Natural killer cell treated with Interleukin-12 subunit alpha and Interleukin-12 subunit beta and Interleukin-15 and Interleukin-18, amount 100 ng/mL, for 72 hours (primary cell): ENCODE measurements around the gene POM121. TPM values are rescaled to one million over a fixed set of nuclear protein-coding genes. Genes with fewer than 3 reads are reported as not detected.
"Not testable (repeated sequence)": the region's sequence is repeated elsewhere in the genome, so short reads cannot be mapped to it uniquely, and the experiment has no call there.

Experiments
- ATAC-seq, 2 donors: fragments of 150-1000 bp; cut with Tn5 transposase in 1 of 2; sonication (Bioruptor Pico), chemical (Tn5 transposase) in 1 of 2; 2 replicates each; pipeline ENCODE4 v1.10.0; 2021
- DNase-seq: peaks from one replicate; pipeline ENCODE4 v3.0.0; 2022; ENCODE audit warnings: low spot score
- H3K27ac Mint-ChIP-seq, 2 donors: 1 replicate in 1 of 2; 2 replicates in 1 of 2; pipeline ENCODE4 v1.8.0; 2022; ENCODE audit warnings: mixed read lengths in 2 of 2, mild to moderate bottlenecking in 1 of 2, moderate library complexity in 1 of 2
- H3K27me3 Mint-ChIP-seq, 2 donors: 1 replicate in 1 of 2; 2 replicates in 1 of 2; pipeline ENCODE4 v1.8.0; 2022; ENCODE audit warnings: mixed read lengths in 2 of 2
- H3K36me3 Mint-ChIP-seq: one replicate; pipeline ENCODE4 v1.8.0; 2022; ENCODE audit warnings: mixed read lengths
- H3K4me1 Mint-ChIP-seq, 2 donors: 1 replicate in 1 of 2; 2 replicates in 1 of 2; pipeline ENCODE4 v1.8.0; 2022; ENCODE audit warnings: low read depth in 2 of 2, mixed read lengths in 2 of 2, mild to moderate bottlenecking in 1 of 2
- H3K4me3 Mint-ChIP-seq: one replicate; pipeline ENCODE4 v1.8.0; 2022; ENCODE audit warnings: mixed read lengths
- H3K9me3 Mint-ChIP-seq: 2 replicates; pipeline ENCODE4 v1.8.0; 2022; ENCODE audit warnings: mixed read lengths
- total RNA-seq, 2 donors: library from RNA; stranded (reverse); gene quantifications; one replicate each; pipeline ENCODE4 v1.2.3, GENCODE V29; 2022

POM121 gene
- total RNA-seq, 2 donors from 2014 or later = 67.4 to 114 TPM

DNA sequence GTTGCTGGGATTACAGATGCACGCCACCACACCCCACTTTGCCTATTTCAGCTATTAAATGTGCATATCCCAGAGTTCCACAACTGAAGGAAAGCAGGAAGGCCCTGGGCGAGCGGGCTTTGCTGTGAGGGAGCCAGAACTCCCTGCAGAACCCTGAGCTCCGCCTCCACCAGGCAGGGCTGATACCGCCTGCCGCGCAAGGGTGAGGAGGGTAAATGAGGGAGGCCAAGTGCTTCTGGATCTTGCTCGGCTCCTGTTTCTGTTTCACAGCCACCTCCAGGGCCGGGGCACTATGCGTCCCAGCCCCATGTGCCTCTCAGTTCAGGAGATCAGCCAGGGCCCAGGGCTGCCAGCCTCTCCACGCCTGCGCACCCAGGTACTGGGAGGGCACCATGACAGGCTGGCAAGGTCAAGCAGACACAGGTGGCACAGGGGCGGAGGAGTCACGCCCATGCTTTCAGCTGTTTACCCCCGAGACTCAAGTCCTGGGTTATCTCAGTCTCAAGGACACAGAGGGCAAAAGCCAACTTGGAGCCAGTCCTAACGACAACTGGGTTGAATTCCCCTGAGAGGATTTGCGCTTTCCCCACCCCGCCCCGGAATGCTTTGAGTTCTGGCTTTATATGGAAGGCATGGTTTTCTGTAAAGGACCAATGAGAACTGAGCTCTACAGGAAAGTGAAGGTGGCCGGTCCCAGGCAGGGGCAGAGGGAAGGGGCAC, 35.9 kb downstream of the POM121 start:
- H3K4me1 Mint-ChIP-seq, H3K36me3 Mint-ChIP-seq, H3K27me3 Mint-ChIP-seq, H3K27ac Mint-ChIP-seq, ATAC-seq, DNase-seq, H3K4me3 Mint-ChIP-seq, H3K9me3 Mint-ChIP-seq: not testable (repeated sequence)

DNA sequence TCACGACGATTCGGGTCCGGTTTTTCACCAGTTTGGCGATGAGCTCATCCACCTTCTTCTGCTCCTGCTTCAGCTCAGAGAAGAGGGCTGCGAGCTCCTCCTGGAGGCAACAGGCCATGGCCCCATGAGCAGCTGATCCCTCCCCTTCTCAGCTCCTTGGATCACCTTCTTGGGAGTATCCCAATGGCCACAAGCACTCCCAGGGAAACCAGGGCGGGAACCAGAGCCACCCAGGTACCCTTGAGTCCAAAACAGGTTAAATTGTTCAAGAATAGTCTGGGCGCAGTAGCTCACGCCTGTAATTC, 36.4 kb downstream of the POM121 start:
- DNase-seq, H3K27ac Mint-ChIP-seq, H3K4me1 Mint-ChIP-seq, H3K9me3 Mint-ChIP-seq, ATAC-seq, H3K4me3 Mint-ChIP-seq, H3K36me3 Mint-ChIP-seq, H3K27me3 Mint-ChIP-seq: not testable (repeated sequence)

DNA sequence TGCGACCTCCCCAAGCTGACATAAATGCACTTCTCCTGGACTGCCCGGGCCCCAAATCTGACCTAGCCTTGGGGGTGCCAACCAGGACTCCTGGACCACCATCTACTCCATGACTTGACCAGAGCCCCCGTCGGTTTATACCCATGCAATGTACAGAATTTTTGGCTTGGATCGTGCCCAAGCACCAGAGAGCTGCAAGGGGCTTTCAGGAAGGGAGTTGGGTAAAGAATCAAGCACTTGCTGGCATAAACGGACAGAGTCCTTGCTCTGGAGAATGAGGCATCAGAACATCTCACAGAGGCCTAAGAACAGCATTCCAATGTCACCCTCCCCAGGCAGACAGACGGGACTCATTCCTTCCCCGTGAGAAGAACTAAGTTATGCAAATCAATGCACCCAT, 38.2 kb downstream of the POM121 start:
- not testable (repeated sequence) for DNase-seq, H3K27me3 Mint-ChIP-seq, ATAC-seq, H3K4me3 Mint-ChIP-seq, H3K4me1 Mint-ChIP-seq, H3K9me3 Mint-ChIP-seq, H3K36me3 Mint-ChIP-seq, H3K27ac Mint-ChIP-seq

DNA sequence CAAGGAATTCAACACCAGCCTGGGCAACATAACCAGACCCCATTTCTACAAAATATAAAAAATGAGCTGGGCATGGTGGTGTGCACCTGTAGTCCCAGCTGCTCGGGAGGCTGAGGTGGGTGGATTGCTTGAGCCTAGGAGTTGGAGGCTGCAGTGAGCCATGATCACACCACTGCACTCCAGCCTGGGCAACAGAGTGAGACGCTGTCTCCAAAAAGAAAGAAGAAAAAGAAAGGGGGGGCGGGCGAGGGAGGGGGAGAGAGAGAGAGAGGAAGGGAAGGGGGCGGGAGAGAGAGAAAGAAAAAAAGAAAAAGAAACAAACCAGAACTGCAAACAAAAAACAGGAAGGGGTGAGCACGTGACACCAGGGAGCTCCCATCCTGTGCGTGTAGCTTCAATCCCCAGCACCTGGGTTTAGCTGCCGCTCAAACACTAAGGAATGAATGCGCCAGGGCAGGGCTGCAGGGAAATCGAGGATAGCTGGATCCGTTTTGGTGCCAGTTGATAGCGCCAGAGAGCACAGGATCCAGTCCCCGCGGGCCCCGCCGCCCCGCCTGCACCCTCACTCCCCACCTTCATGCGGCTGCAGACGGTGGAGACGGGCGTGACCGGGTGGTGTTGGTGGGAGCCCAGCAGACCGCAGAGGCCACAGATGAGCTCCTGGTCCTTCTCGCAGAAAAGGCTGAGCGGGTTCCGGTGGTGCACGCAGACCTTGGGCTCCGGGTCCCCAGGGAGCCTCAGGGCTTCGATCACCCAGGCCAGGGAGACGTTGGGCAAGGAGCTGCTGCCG, 40.5 kb downstream of the POM121 start:
- peak; percentile 71 to 75 for ATAC-seq
- not testable (repeated sequence) for H3K27ac Mint-ChIP-seq, H3K27me3 Mint-ChIP-seq, H3K36me3 Mint-ChIP-seq, H3K9me3 Mint-ChIP-seq, H3K4me3 Mint-ChIP-seq, H3K4me1 Mint-ChIP-seq, DNase-seq

DNA sequence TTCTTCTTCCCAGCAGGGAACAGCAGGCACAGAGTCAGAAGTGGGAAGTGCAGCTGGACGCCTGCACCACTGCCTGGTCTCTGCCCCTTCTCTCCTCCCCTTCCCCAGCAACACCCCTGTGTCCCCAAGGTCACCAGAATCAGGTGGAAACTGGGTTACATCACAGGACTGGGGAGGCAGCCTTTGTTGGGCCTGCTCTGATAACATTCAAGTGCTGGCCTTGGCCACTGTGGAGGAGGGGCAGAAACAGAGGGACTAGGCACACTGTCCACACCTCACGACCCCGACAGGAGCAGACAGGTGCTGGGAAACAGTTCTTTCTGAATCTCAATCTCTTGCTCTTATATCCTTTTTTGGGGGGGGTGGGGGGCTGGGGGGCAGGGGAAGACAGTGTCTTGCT, 42.0 kb downstream of the POM121 start:
- DNase-seq = peak; percentile 58
- H3K4me3 Mint-ChIP-seq, H3K9me3 Mint-ChIP-seq, H3K36me3 Mint-ChIP-seq, H3K4me1 Mint-ChIP-seq, H3K27me3 Mint-ChIP-seq, H3K27ac Mint-ChIP-seq, ATAC-seq: not testable (repeated sequence)

DNA sequence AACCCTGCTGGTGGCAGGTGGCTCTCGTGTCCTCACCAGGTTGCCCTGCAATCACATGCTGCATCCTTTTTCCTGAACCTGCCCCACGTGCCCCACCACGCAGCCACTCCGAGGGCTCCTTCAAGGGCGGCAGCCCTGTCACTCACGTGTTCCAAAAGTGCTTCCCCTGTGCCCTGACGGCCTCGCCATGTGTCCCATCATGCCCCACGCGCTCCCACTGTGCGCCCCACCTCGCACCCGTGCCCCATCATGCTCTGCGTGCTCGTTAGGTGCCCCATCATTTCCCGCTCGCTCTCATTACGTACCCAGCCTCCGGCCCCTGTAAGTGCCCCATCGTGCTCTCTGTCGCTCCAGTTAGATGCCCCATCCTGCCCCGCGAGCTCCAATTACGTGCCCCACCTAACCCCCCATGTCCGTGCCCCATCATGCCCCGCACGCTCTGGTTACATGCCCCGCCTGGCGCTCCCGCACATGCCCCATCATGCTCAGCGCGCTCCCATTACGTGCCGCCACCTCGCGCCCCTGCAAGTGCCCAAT, 44.2 kb downstream of the POM121 start, which contains the start of gene TRIM74:
TSS of gene TRIM74 (minus strand) at position 487 of the 537 bp plus-strand sequence. CDS start 3,309 bp downstream, outside the sequence.
- not testable (repeated sequence) for H3K4me1 Mint-ChIP-seq, H3K36me3 Mint-ChIP-seq, H3K27ac Mint-ChIP-seq, H3K4me3 Mint-ChIP-seq, ATAC-seq, H3K9me3 Mint-ChIP-seq, H3K27me3 Mint-ChIP-seq, DNase-seq

DNA sequence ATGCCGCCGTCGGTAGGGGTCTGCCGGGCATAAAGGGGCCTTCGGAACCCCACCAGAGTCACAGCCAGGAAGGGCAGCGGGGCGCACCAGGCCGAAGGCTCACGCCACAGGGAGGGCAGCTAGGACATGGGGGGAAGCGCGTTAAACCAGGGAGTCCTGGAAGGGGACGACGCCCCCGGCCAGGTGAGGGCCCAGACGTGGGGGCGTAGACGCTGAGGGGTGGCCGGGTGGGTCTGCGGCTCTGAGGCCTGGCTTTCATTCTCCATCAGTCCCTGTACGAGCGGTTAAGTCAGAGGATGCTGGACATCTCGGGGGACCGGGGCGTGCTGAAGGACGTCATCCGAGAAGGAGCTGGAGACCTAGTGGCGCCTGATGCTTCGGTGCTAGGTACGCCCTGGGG, 44.8 kb downstream of the POM121 start:
- H3K36me3 Mint-ChIP-seq = not testable (repeated sequence)

DNA sequence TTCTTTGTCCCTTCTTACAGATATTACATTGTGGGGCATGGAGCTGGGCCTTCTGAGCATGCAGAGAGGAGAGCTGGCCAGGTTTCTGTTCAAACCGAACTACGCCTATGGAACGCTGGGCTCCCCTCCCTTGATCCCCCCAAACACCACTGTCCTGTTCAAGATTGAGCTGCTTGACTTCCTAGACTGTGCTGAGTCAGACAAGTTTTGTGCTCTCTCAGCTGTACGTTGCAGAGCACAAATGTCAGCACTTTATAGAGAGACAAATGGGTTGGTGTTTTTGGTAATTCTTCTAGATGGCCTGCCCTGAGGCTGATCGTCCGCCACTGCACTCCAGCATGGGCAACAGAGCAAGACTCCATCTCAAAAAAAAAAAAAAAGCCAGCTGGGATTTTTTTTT, 46.6 kb downstream of the POM121 start:
- not testable (repeated sequence) for H3K9me3 Mint-ChIP-seq, H3K36me3 Mint-ChIP-seq, H3K27me3 Mint-ChIP-seq, H3K27ac Mint-ChIP-seq, ATAC-seq, DNase-seq, H3K4me3 Mint-ChIP-seq, H3K4me1 Mint-ChIP-seq

More for the DNA sequence above, 44.8 kb downstream of the POM121 start:
- H3K4me1 Mint-ChIP-seq, DNase-seq, H3K4me3 Mint-ChIP-seq, ATAC-seq, H3K27me3 Mint-ChIP-seq, H3K27ac Mint-ChIP-seq, H3K9me3 Mint-ChIP-seq: not testable (repeated sequence)

DNA sequence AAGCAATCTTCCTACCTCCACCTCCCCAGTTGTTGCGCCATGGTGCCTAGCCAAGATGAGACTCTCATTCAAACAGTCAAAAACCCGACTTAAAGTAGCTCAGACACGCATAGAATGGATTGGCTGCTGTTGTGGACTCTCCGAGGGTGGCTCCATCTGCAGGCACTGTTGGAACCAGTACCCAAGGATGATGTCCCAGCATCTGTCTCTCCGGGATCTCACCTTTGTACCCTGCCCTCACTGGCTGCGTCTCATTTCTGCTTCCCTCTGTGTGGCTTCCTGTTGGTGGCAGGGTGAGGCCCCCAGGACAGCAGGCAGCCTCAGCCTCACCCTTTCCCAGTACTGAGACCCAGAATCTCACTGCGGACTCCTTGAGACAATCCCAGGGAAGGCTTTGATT, 49.9 kb downstream of the POM121 start:
- H3K27me3 Mint-ChIP-seq, H3K4me3 Mint-ChIP-seq, DNase-seq, H3K4me1 Mint-ChIP-seq, H3K27ac Mint-ChIP-seq, H3K9me3 Mint-ChIP-seq, H3K36me3 Mint-ChIP-seq, ATAC-seq: not testable (repeated sequence)

DNA sequence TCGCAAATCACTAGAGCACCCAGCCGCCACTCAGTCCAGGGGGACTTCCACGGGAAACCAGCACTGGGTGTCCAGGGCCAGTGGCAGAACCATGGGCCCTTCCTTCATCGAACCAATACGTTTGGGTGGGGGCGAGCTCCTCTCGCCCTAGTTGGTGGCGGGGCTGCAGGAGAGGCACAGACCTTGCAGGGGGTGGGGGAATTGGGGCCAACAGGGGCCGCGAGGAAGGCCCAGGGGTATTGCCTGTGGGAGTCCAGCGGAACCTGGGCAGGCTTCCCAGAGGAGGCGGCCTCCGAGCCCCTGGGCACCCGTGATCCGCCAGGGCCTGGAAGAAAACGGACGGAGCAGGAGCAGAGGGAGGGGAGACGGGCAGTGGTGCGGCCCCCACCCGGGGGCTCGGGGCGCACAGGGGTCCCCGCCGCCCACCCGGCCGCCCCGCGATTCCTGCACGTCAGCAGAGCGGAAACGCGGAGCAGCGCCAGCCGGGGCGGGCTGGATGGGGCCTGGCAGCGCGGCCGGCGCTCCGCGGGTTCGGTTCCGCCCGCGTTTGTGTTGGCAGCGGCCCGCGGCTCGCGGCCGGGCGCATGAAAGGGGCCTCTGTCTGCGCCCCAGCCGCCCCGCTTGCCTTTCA, 50.9 kb downstream of the POM121 start:
- DNase-seq (peak; percentile 39), ATAC-seq (peak; percentile 5 to 41)
- H3K9me3 Mint-ChIP-seq, H3K27ac Mint-ChIP-seq, H3K4me1 Mint-ChIP-seq, H3K27me3 Mint-ChIP-seq, H3K36me3 Mint-ChIP-seq, H3K4me3 Mint-ChIP-seq: not testable (repeated sequence)

DNA sequence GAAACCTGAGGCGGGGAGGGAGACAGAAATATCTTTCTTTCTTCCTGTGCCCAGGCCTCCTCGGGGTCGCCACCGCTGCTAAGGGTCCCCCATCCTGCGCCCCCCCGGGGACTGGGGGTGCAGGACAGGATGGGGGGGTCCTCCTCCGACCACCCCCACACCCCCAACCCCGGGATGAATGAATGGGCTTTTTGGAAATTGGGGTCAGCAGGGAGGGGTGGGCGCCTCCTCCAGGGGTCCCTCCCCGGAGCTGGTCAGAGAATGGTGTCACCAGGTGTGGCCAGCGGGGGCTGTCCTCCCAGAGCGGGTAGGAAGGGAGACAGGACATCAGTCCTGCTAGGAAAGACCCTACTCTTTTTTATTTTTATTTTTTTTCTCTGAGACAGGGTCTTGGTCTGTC, 51.5 kb downstream of the POM121 start:
- ATAC-seq, H3K36me3 Mint-ChIP-seq, DNase-seq, H3K27ac Mint-ChIP-seq, H3K4me1 Mint-ChIP-seq, H3K9me3 Mint-ChIP-seq, H3K27me3 Mint-ChIP-seq, H3K4me3 Mint-ChIP-seq: not testable (repeated sequence)

DNA sequence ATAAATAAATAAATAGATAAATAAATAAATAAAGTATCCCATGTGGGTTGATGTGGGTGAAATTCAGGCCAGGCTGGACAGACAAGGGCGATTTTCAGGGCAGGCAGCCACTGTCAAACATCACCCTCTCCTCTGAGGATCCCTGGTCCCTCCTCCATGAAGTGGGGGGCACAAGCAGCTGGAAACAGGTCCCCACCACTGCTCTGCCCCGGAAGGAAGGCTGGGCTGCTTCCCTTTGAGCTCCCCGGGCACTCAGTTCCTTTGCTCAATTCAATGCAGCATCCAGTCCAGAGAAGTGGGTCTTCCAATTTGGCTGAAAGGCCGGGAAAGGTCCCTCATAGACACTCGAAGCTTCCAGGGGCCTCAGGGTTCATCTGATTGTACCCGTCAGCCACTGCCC, 55.5 kb downstream of the POM121 start:
- H3K4me1 Mint-ChIP-seq, H3K27me3 Mint-ChIP-seq, H3K27ac Mint-ChIP-seq, H3K4me3 Mint-ChIP-seq, H3K9me3 Mint-ChIP-seq, ATAC-seq, H3K36me3 Mint-ChIP-seq, DNase-seq: not testable (repeated sequence)

DNA sequence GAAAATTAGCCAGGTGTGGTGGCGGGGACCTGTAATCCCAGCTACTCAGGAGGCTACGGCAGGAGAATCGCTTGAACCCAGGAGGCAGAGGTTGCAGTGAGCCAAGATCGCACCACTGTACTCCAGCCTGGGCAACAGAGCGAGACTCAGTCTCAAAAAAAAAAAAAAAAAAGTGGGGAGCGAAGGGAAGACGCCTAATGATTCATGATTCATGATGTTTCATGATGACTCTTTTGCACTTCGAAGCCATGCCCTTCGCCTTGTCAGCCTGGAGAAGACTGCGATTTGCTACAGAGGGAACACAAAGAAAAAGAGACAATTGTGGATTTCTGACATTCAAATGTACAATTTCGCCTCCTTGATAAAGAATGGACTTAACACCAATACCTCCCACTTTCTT, 57.2 kb downstream of the POM121 start:
- H3K4me3 Mint-ChIP-seq, DNase-seq, H3K36me3 Mint-ChIP-seq, H3K27ac Mint-ChIP-seq, H3K27me3 Mint-ChIP-seq, H3K4me1 Mint-ChIP-seq, ATAC-seq, H3K9me3 Mint-ChIP-seq: not testable (repeated sequence)
